ENCODE results near the gene CRYZ. TPM values are rescaled to one million over a fixed set of nuclear protein-coding genes. Genes with fewer than 3 reads are reported as not detected.

CRYZ gene
- total RNA-seq, 4 donors from 2014 or later = 43.8 to 79.7 (median 64.8) TPM

DNA sequence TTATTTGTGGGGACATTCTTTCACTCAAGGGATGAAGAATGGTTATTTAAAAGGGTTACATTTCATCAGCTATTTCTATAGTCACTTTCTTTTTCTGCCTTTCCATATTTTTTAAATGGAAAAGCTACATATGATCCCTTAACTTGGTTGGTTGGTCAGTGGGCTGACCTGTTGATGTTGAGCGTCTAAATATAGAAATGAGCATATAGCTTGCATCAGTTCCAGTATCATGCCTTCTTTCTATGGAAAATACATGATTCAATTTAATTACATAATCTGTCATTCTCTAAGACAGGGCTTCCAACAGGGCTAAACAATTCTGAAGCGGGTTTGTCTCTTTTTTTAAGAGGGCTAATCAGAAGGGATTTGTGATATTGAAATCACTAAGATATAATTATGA is 40.7 kb upstream of the CRYZ start:
- Histone ChIP-seq H3K27ac (no peak overlapping the region), H3K36me3 (no peaks in the 10 kb centered on the region), H3K27me3 (no peaks in the 10 kb centered on the region), H3K9me3 (no peaks in the 10 kb centered on the region), H3K4me3 (no peak overlapping the region), H3K4me1 (no peaks in the 10 kb centered on the region)
- ATAC-seq = no peak
- WGBS, 2 donors (ENCODE audit: low coverage in 1 of 2) = 61 to 69% methylated on average over 2 of the region's 2 CpGs
- TF ChIP-seq POLR2AphosphoS5 (IDR thresholded peaks at IDR 0.05) = no peak
- TF ChIP-seq, protein P1, sequence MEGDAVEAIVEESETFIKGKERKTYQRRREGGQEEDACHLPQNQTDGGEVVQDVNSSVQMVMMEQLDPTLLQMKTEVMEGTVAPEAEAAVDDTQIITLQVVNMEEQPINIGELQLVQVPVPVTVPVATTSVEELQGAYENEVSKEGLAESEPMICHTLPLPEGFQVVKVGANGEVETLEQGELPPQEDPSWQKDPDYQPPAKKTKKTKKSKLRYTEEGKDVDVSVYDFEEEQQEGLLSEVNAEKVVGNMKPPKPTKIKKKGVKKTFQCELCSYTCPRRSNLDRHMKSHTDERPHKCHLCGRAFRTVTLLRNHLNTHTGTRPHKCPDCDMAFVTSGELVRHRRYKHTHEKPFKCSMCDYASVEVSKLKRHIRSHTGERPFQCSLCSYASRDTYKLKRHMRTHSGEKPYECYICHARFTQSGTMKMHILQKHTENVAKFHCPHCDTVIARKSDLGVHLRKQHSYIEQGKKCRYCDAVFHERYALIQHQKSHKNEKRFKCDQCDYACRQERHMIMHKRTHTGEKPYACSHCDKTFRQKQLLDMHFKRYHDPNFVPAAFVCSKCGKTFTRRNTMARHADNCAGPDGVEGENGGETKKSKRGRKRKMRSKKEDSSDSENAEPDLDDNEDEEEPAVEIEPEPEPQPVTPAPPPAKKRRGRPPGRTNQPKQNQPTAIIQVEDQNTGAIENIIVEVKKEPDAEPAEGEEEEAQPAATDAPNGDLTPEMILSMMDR (IDR thresholded peaks at IDR 0.05) = no peak
- no peak for TF ChIP-seq EP300 (IDR thresholded peaks at IDR 0.05)
- no peak for TF ChIP-seq POLR2A (IDR thresholded peaks at IDR 0.05)

DNA sequence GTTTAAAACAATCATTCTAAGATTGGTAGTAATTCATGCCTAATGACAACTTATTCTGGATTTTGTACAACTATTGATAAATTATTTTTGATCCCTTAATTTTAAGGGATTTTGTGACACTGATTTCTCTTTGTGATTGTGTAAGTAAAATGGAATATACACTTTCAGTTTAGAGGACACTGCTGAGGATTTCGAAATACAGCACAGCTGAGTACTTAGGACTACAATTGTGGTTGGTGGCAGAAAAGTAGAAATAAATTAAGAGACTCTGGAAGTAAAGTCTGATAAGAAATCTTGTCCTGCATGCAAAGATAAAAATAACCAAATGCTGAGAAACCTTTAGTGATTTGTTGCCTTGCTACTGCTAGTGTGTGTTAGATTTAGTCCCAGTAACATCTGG is 40.1 kb upstream of the CRYZ start:
- H3K27ac ChIP-seq = no peak overlapping the region
- ATAC-seq = no peak
- TF ChIP-seq POLR2AphosphoS5 (IDR thresholded peaks at IDR 0.05) = no peak
- TF ChIP-seq POLR2A (IDR thresholded peaks at IDR 0.05) = no peak
- TF ChIP-seq, protein P1 (IDR thresholded peaks at IDR 0.05) = no peak
- no peak for TF ChIP-seq EP300 (IDR thresholded peaks at IDR 0.05)
- no peaks in the 10 kb centered on the region for H3K4me1 ChIP-seq
- 57 to 100% methylated on average over 1 of the region's 1 CpG for WGBS, 2 donors (ENCODE audit: low coverage in 1 of 2)
- no peaks in the 10 kb centered on the region for H3K27me3 ChIP-seq
- H3K9me3 ChIP-seq = no peaks in the 10 kb centered on the region
- H3K4me3 ChIP-seq = no peak overlapping the region
- no peaks in the 10 kb centered on the region for H3K36me3 ChIP-seq

DNA sequence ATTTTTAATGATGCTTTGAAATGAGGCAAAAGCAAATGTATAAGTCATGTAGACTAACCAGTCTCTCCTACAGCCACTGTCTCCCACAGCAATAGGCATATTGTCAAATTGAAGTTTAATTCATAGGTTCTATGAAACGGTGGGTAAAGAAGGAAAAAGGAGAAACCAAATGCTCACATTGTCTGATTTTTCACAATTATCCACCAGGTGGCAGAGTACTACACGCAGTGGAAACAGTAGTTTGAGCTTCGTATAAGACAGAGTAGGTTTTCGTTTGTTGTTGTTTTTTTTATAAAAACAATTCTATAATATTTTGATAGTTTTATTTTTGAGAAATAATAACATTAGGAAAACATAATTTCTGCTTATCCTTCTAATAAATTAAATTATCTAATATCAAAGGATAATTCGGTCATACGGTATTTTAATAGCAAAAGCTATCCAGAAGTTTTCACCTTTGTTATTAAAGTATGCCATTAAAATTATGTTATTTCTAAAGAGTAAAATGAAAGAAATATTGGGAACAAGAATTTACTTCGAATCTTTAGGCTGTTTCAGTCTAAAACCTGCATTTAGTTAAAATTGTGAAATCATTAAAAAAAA is 39.2 kb upstream of the CRYZ start:
- ATAC-seq = no peak

GRCh38 chr1:74767490-74767889 is 34.6 kb upstream of the CRYZ start:
- H3K9me3 ChIP-seq = no peaks in the 10 kb centered on the region
- 68 to 78% methylated on average over 2 to 3 of the region's 3 CpGs for WGBS, 2 donors (ENCODE audit: low coverage in 1 of 2)
- no peak overlapping the region for H3K27ac ChIP-seq
- H3K36me3 ChIP-seq = peaks cover 0 to 26% of the 10 kb centered on the region in 2 donors
- no peak for ATAC-seq
- H3K4me1 ChIP-seq = no peaks in the 10 kb centered on the region
- no peak overlapping the region for H3K4me3 ChIP-seq
- H3K27me3 ChIP-seq = no peaks in the 10 kb centered on the region
- TF ChIP-seq, protein P1 (IDR thresholded peaks at IDR 0.05) = no peak
- TF ChIP-seq POLR2A (IDR thresholded peaks at IDR 0.05) (no peak), EP300 (IDR thresholded peaks at IDR 0.05) (no peak), POLR2AphosphoS5 (IDR thresholded peaks at IDR 0.05) (no peak)

More for the DNA sequence above, 39.2 kb upstream of the CRYZ start:
- H3K4me1 ChIP-seq = no peaks in the 10 kb centered on the region
- no peak overlapping the region for H3K4me3 ChIP-seq
- no peaks in the 10 kb centered on the region for H3K27me3 ChIP-seq
- H3K27ac ChIP-seq = no peak overlapping the region
- no peaks in the 10 kb centered on the region for H3K9me3 ChIP-seq
- 26% methylated on average over 7 of the region's 7 CpGs for WGBS, 2 donors (ENCODE audit: low coverage in 1 of 2)
- no peak for TF ChIP-seq EP300 (IDR thresholded peaks at IDR 0.05)
- TF ChIP-seq, protein P1 (IDR thresholded peaks at IDR 0.05) = peak; percentile 48 to 66 (median 54)
- H3K36me3 ChIP-seq = no peaks in the 10 kb centered on the region

DNA sequence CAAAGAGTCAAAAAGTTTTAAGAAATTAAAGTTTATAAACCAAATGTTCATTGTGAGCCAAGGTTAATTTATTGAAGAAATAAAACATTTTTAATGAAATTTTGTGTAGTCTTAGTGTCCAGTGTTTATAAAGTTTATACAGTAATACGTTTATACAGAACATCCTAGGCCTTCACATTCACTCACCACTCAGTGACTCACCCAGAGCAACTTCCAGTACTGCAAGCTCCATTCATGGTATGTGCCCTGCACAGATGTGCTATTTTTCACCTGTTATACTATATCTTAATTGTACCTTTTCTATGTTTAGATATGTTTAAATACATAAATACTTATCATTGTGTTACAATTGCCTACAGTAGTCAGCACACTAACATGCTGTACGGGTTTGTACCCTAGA is 33.7 kb upstream of the CRYZ start:
- Histone ChIP-seq H3K9me3 (no peaks in the 10 kb centered on the region), H3K36me3 (peaks cover 0 to 35% of the 10 kb centered on the region in 2 donors), H3K27me3 (no peaks in the 10 kb centered on the region), H3K4me3 (no peak overlapping the region), H3K27ac (no peak overlapping the region), H3K4me1 (no peaks in the 10 kb centered on the region)
- 60 to 67% methylated on average over 2 of the region's 2 CpGs for WGBS, 2 donors (ENCODE audit: low coverage in 1 of 2)
- ATAC-seq = no peak
- TF ChIP-seq POLR2AphosphoS5 (IDR thresholded peaks at IDR 0.05) (no peak), POLR2A (IDR thresholded peaks at IDR 0.05) (no peak)
- TF ChIP-seq, protein P1 (IDR thresholded peaks at IDR 0.05) = no peak
